Kidney capillary endothelial cell (primary cell): ENCODE results near the gene SLC25A19.
"Not testable (repeated sequence)": the region's sequence is repeated elsewhere in the genome, so short reads cannot be mapped to it uniquely, and the experiment has no call there.

Source experiments
- DNase-seq: peaks from one replicate; pipeline ENCODE4 v3.0.0-alpha.2; 2018; ENCODE audit warnings: low spot score

The SLC25A19 gene

GRCh38 chr17:75301502-75302206 is 12.4 kb upstream of the SLC25A19 start:
- no peak for DNase-seq

DNA sequence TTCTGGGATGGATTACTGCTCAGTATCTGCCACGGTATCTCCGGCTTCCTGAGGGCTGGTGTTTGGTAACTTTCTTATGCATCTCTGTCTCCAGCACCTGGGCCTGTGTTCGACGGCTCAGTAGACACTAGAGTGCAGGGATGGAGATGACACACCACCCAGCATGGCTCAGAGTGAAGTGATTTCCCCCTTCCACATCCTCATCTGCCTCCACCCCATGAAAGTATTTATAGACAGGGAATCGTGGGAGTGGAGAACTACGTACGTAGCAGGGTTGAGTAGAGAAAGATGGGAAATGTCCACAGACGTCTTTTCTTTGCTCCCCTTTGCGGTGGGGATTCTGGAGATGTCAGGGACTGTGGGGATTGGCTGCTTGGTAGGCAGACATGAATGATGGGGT is 11.8 kb upstream of the SLC25A19 start:
- no peak for DNase-seq

GRCh38 chr17:75300280-75300679 is 11.0 kb upstream of the SLC25A19 start:
- no peak for DNase-seq

DNA sequence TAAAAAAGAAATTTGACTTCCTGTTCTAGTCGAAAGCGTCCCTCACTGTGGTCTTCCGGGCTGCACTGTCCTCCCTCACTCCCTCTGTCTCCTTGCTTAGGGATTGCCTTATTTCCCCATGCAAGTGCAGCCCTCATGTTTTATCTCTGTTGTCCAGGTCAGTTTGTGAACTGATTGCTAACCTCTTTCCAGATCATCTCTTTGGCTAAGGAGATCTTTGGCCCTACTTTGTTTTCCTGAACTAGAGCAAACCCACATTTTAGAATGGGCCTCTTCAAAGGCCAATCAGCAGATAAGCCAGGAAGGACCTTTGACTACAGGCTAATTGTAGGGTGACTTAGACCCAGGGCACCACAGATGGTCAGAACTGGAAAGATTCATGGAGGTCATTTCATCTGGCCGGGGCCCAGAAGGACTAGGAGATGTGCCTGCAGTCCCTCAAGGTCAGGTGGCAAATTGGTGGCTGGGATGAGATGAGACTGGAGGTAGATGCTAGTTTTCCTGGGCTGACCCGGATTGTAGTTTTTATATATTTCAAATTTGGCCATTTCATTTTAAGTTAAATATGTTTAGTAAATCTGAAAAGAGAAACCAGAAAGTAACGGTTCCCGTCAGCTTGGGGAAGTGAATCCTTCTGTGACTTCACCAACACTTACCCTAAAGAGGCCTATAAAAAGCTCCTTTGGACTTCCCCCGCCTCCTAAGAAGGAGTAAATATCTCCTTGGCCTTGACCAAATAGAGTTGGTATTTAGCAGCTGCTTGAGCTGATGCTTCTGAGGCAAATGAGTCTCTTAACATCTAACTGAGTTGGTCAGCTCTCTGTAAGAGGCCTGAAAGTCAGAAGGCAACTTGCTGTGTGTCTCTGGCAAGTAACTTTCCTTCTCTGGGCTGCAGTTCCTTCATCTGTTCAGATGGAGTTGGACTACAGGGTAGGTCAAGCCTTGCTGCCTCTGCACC is 6.2 kb upstream of the SLC25A19 start:
- DNase-seq = no peak

DNA sequence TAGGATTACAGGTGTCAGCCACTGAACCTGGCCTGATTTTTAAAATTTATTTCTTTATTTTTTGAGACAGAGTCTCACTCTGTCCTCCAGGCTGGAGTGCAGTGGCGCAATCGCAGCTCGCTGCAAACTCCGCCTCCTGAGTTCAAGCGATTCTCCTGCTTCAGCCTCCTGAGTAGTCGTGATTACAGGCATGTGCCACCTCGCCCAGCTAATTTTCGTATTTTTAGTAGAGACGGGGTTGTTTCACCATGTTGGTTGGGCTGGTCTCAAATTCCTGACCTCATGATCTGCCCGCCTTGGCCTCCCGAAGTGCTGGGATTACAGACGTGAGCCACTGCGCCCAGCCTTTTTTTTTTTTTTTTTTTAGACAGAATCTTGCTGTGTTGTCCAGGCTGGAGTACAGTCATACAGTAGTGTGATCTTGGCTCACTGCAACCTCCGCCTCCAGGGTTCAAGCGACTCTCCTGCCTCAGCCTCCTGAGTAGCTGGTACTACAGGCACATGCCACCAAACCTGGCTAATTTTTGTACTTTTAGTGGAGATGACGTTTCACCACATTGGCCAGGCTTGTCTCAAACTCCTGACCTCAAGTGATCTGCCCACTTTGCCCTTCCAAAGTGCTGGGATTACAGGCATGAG is 3.7 kb upstream of the SLC25A19 start:
- DNase-seq = not testable (repeated sequence)

DNA sequence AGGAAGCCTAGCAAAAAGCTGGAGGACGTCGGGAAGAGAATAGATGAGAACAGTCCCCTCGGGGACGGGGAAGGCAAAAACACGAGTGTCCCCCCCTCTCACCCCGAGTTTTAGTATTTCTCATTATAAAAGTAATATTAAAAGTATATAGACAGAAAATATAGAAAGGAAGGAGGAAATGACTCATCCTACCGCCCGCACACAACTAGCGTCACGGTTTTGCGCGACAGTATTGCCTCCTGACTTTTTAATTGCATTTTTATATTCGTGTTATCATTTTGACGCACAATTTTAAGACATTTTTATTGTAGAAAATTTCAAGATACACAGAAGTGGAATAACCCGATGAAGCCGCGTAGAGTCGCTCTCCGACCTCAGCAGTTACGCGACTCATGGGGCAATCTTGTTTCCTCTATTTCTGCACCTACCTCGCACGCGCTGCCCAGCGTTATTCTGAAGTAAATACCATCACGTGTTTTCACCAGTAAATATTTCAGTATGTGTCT is 652 bp upstream of the SLC25A19 start:
- peak; percentile 72 for DNase-seq

GRCh38 chr17:75288770-75289114 is 491 bp downstream of the SLC25A19 start:
- DNase-seq = no peak

DNA sequence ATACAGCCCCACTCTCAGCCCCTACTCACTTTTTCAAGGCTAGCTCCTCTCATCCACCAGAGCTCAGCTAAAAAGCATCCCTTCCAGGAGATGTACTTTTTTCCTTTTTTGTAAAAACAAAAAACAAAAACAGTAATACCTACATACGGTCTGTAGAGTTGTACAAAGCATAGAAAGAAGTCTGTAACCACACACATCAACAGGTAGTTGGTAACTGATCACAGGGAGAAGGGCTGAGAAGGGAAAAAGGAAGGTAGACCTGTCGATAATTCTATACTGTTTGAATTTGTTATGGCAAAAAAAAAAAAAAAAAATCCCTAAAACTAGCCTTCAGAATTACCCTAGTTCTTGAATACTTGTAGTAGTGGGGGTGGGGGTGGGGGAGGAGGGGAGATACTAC is 874 bp downstream of the SLC25A19 start:
- DNase-seq = no peak

DNA sequence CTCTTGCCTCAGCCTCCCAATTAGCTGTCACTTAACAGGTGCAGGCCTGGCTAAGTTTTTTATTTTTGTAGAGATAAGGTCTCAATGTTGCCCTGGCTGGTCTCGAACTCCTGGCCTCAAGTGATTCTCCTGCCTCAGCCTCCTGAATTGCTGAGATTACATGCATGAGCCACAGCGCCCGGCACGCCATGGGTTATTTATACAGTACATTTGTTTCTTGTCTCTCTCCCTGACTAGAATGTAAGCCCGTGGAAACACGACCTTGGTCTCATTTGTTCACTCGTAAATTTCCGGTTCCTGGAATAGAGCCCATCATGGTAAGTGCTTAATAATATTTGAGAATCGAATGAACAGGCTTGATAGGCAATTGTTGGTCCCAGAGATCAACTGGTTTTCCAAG is 2.0 kb downstream of the SLC25A19 start:
- DNase-seq = no peak

DNA sequence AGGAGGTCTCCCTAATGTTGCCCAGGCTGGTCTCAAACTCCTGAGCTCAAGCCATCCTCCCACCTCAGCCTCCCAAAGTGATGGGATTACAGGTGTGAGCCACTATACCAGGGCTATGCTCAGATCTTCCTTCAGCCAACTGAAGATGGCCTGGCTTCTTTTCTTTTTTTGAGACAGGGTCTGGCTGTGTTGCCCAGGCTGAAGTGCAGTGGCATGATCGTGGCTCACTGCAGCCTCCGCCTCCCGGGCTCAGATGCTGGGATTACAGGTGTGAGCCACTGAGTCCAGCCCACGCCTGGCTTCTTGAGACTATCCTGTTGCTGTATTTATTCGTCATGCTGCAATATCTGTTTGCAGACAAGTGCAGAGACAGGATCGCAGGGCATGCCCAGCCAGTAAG is 4.1 kb downstream of the SLC25A19 start:
- DNase-seq = no peak

DNA sequence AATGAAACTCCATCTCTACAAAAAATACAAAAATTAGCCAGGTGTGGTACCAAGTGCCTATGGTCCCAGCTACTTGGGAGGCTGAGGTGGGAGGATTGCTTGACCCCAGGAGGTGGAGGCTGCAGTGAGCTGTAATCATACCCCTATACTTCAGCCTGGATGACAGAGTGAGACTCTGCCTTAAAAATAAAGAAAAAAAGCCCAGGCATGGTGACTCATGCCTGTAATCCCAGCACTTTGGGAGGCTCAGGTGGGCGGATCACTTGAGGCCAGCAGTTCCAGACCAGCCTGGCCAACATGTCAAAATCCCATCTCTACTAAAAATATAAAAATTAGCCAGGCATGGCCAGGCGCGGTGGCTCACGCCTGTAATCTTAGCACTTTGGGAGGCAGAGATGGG is 9.0 kb downstream of the SLC25A19 start:
- DNase-seq = not testable (repeated sequence)

GRCh38 chr17:75277664-75278071 is 11.6 kb downstream of the SLC25A19 start:
- no peak for DNase-seq

DNA sequence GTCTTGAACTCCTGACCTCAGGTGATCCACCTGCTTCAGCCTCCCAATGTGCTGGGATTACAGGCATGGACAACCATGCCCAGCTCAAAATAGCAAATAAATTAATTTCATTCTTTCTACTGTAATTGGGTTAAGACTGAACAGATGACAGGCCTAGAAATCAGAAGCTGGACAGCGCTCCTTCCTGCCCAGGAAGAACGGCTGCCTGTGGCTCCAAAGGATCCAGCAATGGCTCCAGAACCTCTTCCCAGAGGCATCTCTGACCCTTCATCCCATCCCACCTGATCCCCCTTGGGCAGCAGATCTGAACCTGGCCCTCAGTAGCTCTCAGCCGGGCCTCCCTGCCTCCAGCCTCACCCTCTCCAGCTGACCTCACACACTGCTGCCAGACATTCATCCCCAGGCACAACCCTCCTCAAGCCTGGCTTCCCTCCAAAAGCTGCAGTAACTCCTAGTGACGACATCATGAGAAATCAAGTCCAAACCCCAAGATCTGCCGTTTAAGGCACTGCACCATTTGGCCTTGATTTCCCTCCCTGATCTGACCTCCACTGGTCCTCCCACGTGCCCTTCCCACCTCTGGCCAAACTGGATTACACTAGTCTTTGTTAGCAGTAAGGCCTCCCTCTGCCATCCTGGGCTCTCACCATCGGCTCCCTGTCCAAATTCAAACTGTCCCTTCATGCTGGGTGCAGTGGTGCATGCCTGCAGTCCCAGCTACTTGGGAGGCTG is 15.1 kb downstream of the SLC25A19 start:
- DNase-seq = no peak

DNA sequence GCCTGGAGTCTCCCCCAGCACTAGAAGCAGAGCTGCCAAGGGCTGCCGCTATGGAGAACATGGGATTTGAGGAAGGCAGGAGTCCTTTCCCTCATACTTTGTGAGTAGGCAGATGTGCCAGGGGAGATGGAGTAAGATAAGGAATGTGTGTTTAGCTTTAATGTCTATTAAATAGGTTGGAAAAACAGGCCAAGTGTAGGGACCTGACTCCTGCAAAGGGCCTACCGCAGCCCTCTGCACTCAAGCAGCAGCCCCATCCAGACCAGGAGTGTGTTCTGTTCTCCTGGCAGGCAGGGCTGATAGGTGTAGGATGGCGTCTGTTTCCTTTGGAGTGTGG is 16.4 kb downstream of the SLC25A19 start:
- no peak for DNase-seq

- no peak for DNase-seq
These were observed 17.0 kb downstream of the SLC25A19 start for GRCh38 chr17:75271955-75272847.

DNA sequence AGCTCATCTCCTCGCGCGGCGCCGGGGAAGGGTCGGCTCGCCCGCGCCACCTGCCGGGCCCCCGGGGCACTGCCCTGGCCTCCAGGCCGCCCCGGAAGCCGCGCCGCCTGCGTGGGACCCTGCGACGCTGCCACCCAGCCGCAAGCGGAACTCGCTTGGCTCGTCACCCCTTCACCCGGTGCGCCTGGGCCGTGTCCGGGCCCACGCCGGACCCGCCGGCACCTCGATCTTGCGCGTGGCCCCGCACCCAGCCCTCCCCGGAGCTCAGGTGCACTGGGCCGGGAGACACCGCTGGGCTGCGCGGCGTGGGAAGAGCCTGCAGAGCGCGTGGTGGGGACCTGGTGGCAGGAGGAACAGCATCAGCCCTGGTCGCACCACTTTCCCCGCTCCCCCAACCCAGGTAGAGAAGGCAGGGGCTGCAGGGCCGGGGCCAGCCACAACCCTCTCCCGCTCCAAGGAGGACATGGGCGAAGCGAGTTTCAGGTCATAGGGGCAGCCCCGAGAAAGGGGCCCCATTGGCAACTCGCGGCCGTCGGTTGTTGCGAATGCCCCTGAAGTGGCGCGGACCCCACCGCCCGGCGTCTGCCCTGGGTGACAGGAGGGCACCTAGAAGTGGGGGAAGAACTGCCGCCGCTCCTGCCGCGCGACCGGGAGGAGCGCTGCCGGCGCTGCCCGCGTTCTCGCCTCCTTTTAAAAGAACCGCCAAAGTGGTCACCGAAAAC is 17.8 kb downstream of the SLC25A19 start:
- DNase-seq = peak; percentile 69

DNA sequence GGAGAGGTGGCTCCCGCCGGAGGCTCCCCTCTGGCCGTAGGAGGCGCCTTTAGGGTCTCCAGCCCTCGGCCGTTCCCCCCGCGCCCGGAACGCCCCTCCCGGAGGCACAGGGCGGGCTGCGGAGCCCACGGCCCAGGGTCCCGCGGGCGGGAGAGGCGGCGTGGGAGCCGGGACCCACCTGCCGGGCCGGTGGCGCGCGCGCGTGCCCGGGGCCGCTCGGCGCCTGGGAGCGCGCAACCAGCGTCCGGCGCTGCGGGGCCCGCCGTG is 18.3 kb downstream of the SLC25A19 start, which contains the start of gene MIF4GD:
Gene MIF4GD, minus strand, starts transcription at position 266 of the 267 bp plus-strand sequence. CDS start 1,036 bp downstream, outside the sequence.
- DNase-seq = no peak

DNA sequence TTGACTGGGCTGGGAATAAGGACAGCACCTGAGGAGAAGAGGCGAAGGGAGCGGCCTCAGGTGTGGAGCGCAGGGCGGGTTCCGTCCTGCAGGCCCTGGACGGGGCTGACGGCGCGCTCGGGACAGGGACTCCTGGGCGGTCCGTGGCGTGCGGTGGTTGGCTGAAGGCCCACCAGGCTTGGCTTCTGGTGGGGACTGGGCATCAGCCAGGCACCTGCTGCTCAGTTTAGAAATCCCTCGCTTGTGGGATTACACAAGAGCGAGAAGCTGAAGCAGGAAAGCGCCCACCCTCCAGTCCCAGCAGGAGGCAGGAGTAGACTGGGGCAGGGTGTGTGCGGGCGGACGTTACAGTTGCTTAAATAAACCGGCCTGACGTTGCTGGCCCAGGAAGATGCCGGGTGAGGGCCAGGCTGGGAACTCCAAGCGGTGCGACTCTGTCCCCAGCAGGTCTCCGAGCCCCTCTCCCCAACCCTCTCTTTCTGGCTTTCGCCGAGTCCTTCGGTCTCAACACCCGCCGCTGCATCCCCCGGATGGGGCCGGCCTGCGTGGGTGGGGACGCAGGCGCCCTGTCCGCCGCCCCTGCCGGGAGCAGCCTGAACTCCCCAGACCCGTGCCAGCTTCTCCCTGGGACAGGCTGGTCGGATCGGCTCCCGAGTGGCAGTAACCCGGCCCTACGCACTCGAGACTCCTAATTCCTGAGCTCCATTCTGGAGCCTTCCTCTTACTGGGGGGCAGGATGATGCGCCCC is 18.8 kb downstream of the SLC25A19 start:
- DNase-seq = peak; percentile 49

DNA sequence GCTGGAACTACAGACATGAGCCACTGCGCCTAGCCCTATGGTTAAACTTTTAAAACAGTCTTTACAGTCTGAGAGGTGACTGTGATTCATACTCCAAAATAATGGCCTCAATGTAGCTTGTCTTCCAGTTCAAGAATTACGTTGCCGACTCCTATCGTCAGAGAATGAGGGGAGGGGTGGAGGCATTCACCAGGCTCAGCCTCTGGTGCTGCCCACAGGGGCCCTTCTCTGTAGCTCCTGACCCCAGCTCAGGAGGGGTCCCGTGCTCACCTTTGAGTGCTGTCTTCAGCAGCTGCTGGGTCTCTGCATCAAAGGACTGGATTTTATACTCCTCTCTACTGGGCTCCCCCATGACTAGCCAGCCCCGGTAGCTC is 19.4 kb downstream of the SLC25A19 start:
- no peak for DNase-seq
